GM19023 (cell line): ENCODE data around the gene ETV5.
A peak's percentile ranks its signal among the peaks of the same experiment; 100 is the strongest.

Experiments
- ATAC-seq: cut with Tn5 transposase; IDR thresholded peaks from one replicate; pipeline ENCODE4 v1.9.1; 2021; ENCODE audit warnings: mild to moderate bottlenecking, moderate library complexity; ENCODE audit not compliant: unreplicated experiment

ETV5 gene

GRCh38 chr3:186108941-186109865, at the start of gene ETV5:
Gene ETV5, minus strand, starts transcription at chr3:186109089. Its CDS starts 3,221 bp downstream, at chr3:186105868.
- peak; percentile 94 for ATAC-seq

DNA sequence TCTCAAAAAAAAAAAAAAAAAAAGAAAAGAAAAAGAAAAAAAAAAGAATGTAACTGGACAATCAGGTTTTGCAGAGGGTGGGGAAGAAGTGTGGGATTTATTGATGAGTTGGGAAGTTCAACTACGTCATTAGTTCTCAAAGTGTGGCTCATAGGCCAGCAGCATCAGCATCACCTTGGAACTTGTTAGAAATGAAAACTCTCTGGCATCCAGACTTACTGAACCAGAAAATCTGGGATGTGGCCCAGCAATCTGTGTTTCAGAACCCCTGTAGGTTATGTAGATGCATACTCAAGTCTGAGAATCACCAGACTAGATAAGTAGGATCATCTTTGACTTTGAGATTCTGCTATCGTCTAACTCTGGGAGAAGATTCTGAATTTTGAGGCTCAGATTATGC, 45.8 kb upstream of the ETV5 start:
- no peak for ATAC-seq

DNA sequence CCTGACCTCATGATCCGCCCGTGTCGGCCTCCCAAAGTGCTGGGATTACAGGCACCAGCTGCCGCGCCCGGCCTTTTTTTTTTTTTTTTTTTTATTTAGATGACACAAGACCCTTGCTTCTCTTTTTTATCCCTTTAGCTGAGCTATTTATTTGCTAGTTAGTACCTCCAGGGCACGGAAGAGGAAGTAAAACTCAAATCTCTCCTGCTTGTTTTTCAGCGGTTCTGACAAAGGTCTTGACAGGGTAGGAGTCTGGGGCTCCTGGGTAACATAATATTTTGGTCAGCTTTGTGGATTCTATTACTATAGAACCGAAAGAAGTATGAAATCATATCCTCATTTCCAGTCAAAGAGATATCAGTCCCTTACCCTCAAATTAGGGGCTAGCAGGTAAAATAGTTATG, 44.0 kb upstream of the ETV5 start:
- peak; percentile 87 for ATAC-seq

GRCh38 chr3:186152361-186152798, 43.5 kb upstream of the ETV5 start:
- peak; percentile 5 for ATAC-seq

DNA sequence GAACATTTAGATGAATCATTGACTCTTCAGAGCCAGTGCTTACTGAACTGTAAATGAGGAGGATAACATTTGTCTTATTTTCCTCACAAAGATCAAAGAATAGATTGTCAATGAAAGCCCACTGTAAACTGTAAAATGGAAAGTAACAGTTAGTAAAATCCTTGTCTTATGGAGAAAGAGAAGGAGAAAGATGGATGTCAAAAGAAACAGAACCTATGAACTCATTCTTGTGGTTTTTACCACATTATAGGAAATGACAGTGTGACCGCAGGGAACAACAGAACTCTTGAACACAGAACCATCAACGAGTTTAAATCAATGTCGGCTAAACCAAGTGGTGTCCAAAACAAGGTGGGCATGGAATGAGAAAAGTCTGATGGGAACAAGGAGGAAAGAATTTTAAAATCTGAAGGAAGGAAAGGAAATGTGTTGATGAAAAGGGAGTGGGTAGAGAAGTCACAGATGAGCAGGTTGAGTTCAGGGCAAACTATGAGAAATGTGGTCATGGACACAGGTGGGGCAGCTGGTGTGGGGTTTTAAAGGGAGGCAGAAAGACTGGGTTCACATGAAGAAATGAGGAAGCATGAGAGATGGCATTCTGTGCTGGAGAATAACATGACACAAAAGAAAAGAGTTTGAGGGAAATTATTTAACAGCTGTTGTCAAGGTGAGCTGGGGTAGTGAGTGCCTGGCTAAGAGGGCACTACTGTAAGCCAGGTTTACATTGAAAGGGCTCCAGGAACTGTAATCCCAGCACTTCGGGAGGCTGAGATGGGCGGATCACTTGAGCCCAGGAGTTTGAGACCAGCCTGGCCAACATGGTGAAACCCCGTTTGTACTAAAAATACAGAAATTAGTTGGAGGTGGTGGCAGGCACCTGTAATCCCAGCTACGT, 42.4 kb upstream of the ETV5 start:
- ATAC-seq, result no peak

DNA sequence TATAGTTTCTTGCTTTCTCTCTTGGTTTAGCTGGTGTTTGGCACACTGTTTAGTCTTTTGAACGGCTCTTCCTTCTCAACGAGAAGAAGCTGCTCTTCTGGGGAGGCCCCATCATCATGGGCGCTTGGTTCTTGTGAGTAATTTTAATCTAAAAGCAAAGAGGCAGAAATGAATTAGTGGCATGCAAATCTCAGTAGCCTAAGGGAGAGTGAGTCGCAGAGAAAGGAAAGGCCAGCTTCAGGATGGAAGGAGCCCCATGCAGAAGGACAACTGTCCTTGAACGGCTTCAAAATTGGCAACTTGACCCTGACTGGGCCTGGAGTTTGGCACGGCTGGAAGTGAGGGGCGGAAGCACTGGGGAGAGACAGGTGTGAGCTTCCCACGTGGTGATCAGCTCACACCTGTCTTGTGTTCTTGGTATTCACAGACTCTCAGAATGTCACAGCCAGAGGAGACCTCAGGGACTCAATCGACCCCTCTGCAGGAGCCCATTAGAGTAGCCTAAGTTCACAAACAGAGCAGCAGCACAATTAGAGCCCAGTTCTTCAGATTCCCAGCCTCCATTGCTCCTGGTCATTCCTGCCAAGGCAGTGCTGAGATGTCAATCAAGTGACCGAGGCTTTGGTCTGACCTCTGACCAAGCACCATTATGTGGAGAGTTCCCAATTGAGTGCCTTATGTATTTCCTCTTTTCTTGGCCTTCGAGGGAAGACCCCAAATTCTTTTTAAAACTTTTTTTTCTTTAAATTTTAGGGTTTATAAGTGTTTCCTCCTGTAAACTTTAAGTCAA, 41.3 kb upstream of the ETV5 start:
- ATAC-seq, result no peak

GRCh38 chr3:186149319-186149960, 40.6 kb upstream of the ETV5 start:
- no peak for ATAC-seq

DNA sequence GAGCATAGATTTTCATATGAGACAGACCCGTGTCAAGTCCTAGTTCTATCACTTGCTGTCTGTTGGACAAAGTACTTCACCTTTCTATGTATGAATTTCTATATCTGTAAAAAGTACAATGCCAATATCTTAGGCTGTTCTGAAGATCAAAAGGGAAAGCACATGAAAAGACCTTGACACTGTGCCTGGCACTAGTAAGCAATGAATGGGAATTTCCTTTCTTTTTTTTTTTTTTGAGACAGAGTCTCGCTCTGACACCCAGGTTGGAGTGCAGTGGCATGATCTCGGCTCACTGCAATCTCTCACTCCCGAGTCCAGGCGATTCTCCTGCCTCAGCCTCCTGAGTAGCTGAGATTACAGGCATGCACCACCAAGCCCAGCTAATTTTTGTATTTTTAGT, 35.4 kb upstream of the ETV5 start:
- ATAC-seq, result no peak

GRCh38 chr3:186143250-186143649, 34.4 kb upstream of the ETV5 start:
- ATAC-seq, result no peak

GRCh38 chr3:186142393-186142932, 33.6 kb upstream of the ETV5 start:
- no peak for ATAC-seq

GRCh38 chr3:186141790-186142189, 32.9 kb upstream of the ETV5 start:
- ATAC-seq, result no peak

DNA sequence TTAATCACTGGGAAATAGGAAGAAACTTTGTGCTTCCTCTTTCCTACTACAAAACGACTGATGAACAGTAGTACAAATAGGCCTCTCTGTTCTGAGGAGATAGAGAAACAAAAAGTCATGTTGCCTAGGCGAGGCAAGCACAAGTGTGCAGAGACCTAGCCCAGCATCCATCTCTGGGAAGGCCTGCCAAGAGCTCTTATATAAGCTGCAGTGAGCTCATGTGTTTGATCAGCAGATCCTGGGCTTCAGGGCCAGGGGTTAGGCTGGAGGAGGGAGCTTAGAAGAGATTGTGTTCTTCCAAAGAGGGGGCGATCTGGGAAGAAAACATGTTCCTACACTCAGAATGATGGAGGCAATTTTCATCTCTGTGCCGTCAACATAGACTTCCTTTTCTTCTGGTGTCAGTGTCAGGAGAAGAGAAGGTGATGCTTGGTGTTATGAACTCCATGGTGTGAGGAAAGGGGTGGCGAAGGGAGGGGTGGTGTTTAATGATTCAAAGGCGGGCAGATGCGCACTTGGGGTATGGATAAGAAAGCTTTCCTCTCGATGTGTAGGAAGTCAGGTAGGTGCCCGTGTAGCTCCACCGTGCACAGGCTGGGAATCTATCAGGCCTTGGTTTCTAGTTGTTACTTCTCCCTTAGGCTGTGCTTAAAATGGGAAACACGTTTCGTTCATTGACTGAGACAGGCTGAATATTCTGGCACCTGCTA, 29.5 kb upstream of the ETV5 start:
- no peak for ATAC-seq

GRCh38 chr3:186137051-186137685, 28.3 kb upstream of the ETV5 start:
- ATAC-seq, result no peak

DNA sequence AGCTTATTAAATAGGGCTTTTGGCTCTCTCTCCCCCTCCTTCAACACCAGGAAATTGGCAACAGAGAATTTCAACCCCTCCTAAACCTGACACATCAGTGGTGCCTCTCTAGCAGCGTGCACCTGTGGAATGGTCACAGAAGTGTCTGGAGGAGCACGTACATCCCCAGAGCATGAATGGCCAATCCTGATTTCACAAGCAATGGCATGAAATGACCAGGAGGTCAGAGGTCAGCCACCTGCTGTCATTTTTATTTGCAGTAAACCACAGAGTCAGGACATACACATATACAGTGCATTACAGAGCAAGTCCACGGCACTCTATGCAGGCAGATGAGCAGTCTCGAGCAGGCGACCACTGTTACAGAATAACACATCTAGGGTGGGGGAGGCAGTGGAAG, 25.1 kb upstream of the ETV5 start:
- no peak for ATAC-seq

- no peak for ATAC-seq
These were observed 23.6 kb upstream of the ETV5 start for GRCh38 chr3:186132487-186132886.

GRCh38 chr3:186129206-186129605, 20.3 kb upstream of the ETV5 start:
- ATAC-seq, result no peak

DNA sequence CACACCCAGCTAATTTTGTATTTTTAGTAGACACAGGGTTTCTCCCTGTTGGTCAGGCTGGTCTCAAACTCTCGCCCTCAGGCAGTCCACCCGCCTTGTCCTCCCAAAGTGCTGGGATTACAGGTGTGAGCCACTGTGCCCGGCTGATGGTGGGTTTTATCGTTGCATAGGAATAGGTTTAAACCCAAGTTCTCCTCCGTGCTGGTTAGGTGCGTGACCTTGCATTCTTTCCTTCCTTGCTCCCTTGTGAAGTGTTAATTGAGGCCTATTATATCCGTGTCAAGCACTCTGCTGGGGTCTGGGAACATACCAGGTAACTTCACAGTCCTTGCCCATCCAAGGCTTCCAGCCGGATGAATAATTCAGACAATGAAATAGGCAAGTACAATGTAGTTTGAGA, 19.3 kb upstream of the ETV5 start:
- ATAC-seq, result no peak

DNA sequence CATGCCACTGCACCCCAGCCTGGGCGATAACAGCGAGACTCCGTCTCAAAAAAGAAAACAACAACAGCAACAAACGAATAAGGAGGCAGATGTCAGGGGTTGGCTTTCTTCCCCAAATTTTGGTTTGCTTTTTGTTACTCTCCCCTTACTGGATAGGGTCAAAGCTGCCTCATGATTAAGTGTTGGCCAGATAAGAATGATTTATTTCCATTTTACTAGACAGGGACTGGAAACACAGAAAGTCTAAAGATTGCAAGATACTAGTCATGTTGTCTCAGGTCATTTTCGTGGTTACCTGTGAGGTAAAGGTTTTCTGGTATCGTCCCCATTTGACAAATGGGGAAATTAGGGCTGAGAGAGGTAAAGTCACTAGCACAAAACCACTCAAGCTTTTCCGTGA, 18.6 kb upstream of the ETV5 start:
- no peak for ATAC-seq

DNA sequence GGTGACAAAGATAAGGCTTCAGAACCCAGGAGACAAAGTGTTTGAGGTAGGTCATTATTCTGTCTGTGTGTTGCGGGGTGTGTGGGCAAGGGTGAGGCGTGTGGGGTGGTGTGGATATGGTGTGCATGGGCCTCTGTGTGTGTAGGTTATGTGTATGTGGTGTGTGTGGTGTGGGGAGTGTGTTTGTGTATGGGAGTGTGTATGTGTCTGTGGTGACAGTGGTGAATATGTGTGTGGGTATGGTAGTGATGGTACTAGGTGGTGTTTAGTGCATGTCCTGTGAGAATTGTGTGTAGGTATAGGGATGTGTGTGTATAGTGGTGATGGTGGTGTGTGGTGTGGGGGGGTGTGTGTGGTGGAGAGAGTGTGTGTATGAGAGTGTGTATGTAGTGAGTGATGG, 16.2 kb upstream of the ETV5 start:
- no peak for ATAC-seq
